Ishikawa (cell line): Measurements from ENCODE around the gene CRHBP.

Source experiments
- CREB1 ChIP-seq: IDR thresholded peaks from 2 replicates; pipeline ENCODE4 v1.6.1; 2012; ENCODE audit warnings: low read depth
- EGR1 ChIP-seq: IDR thresholded peaks from 2 replicates; pipeline ENCODE4 v1.6.1; 2012
- RAD21 ChIP-seq: IDR thresholded peaks from 2 replicates; pipeline ENCODE4 v1.6.1; 2012; ENCODE audit warnings: low read depth
- REST ChIP-seq: IDR thresholded peaks from 2 replicates; pipeline ENCODE4 v1.6.1; 2012; ENCODE audit warnings: low read depth, mild to moderate bottlenecking
- TAF1 ChIP-seq: IDR thresholded peaks from 2 replicates; pipeline ENCODE4 v1.6.1; 2012; ENCODE audit warnings: low read depth, mild to moderate bottlenecking
- TCF12 ChIP-seq: IDR thresholded peaks from 2 replicates; pipeline ENCODE4 v1.6.1; 2012; ENCODE audit warnings: low read depth
- YY1 ChIP-seq: IDR thresholded peaks from 2 replicates; pipeline ENCODE4 v1.6.1; 2012; ENCODE audit warnings: low read depth
- ZBTB7A ChIP-seq: IDR thresholded peaks from 2 replicates; pipeline ENCODE4 v1.6.1; 2012; ENCODE audit warnings: low read depth
- TF ChIP-seq, protein P1 (sequence below): IDR thresholded peaks from 2 replicates; pipeline ENCODE4 v1.6.1; 2012

- TF ChIP-seq TAF1 (no peak), REST (no peak), ZBTB7A (no peak), TCF12 (no peak), RAD21 (no peak), EGR1 (no peak), YY1 (no peak), CREB1 (no peak)
- TF ChIP-seq, protein P1, sequence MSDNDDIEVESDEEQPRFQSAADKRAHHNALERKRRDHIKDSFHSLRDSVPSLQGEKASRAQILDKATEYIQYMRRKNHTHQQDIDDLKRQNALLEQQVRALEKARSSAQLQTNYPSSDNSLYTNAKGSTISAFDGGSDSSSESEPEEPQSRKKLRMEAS: no peak
Observed at GRCh38 chr5:76952795-76953536, at the start of gene CRHBP.
